K562 (cell line): ENCODE measurements around the gene LAX1. TPM values are rescaled to one million over a fixed set of nuclear protein-coding genes. Genes with fewer than 3 reads are reported as not detected.

Experiments used
- ATAC-seq: fragments of 200-7000 bp; cut with Tn5 transposase; 3 replicates; pipeline ENCODE4 v1.9.1; 2020; ENCODE audit warnings: moderate library complexity
- BruUV-seq: library from RNA; stranded (reverse); fragments of 400-500 nt; replicated peaks from 2 replicates; lab custom pipeline; 2021; lab: Mats Ljungman, UMichigan
- CTCF ChIA-PET: fragments of 300-600 bp; formaldehyde crosslinking; extraction: SDS; loops from one replicate; lab custom pipeline; 2021; ENCODE audit warnings: low intra/inter-chr PET ratio; lab: Yijun Ruan, JAX
- POLR2A ChIA-PET: fragments of 300-600, 350-650 bp; sonication (Branson Sonifier 250); formaldehyde crosslinking; extraction: SDS; loops from one replicate; lab custom pipeline; 2021; ENCODE audit warnings: antibody characterized with exemption, inconsistent platforms; lab: Yijun Ruan, JAX
- DNase-seq, 4 experiments: peaks; one replicate each; pipeline versions ENCODE4 v3.0.0 to v3.0.0-alpha.2; 2011 to 2018; ENCODE audit warnings: low spot score in 3 of 4, mixed read lengths in 3 of 4; ENCODE audit errors: extremely low read depth in 1 of 4
- FAIRE-seq: peaks from 2 replicates; lab custom pipeline; 2011; peaks lifted over from hg19 to GRCh38; lab: Jason Lieb, UNC
- H2AFZ ChIP-seq: 2 replicates; pipeline ENCODE4 v1.6.0; 2011; ENCODE audit warnings: low read depth, low read length, control low read depth, inconsistent platforms
- H3K27ac ChIP-seq: fragments of 200-600 bp; 3 replicates; pipeline ENCODE4 v1.8.0; 2011; ENCODE audit warnings: low read depth, mild to moderate bottlenecking, control low read depth, inconsistent platforms, low read length, moderate library complexity, mixed read lengths; ENCODE audit errors: extremely low read depth
- H3K27me3 ChIP-seq, 2 experiments: fragments of 300-600 bp in 1 of 2; 2 replicates in 1 of 2; 3 replicates in 1 of 2; pipeline versions ENCODE4 v1.6.0 to v1.8.0; 2011; ENCODE audit warnings: inconsistent platforms in 2 of 2, low read length in 2 of 2, mild to moderate bottlenecking in 1 of 2, mixed read lengths in 1 of 2, moderate library complexity in 1 of 2; ENCODE audit not compliant: control insufficient read depth in 2 of 2, insufficient read depth in 2 of 2
- H3K36me3 ChIP-seq: fragments of 300-600 bp; 3 replicates; pipeline ENCODE4 v1.8.0; 2011; ENCODE audit warnings: mild to moderate bottlenecking, low read length, inconsistent platforms; ENCODE audit not compliant: control insufficient read depth, insufficient read depth
- H3K4me1 ChIP-seq, 2 experiments: fragments of 200-600 bp in 1 of 2; replicated peaks in 1 of 2; 2 replicates in 1 of 2; 3 replicates in 1 of 2; pipeline versions ENCODE4 v1.5.1 to v1.8.0; 2011; ENCODE audit warnings: inconsistent platforms in 2 of 2, low read length in 2 of 2, mild to moderate bottlenecking in 1 of 2, mixed read lengths in 1 of 2, moderate library complexity in 1 of 2; ENCODE audit not compliant: control insufficient read depth in 2 of 2, insufficient read depth in 2 of 2
- H3K4me2 ChIP-seq: 2 replicates; pipeline ENCODE4 v1.6.1; 2011; ENCODE audit warnings: low read length, control low read depth, inconsistent platforms, mixed read lengths; ENCODE audit not compliant: insufficient read depth
- H3K4me3 ChIP-seq: fragments of 200-600 bp; sonication (generic), shearing (Covaris generic); 2 replicates; pipeline ENCODE4 v1.5.1; 2016; ENCODE audit warnings: control low read depth, inconsistent platforms
- H3K79me2 ChIP-seq: fragments of 200-600 bp; 3 replicates; pipeline ENCODE4 v1.8.0; 2011; ENCODE audit warnings: low read length, inconsistent platforms; ENCODE audit not compliant: control insufficient read depth, insufficient read depth
- H3K9ac ChIP-seq, 2 experiments: 2 replicates each; pipeline versions ENCODE4 v1.6.0 to v1.6.1; 2011; ENCODE audit warnings: low read depth in 2 of 2, low read length in 2 of 2, control low read depth in 1 of 2, inconsistent platforms in 1 of 2, mild to moderate bottlenecking in 1 of 2, mixed read lengths in 1 of 2; ENCODE audit not compliant: insufficient read depth in 1 of 2
- H3K9me1 ChIP-seq: one replicate; pipeline ENCODE4 v1.6.0; 2011; ENCODE audit warnings: inconsistent platforms, mild to moderate bottlenecking, low read length, moderate library complexity; ENCODE audit not compliant: control insufficient read depth, insufficient read depth
- H3K9me3 ChIP-seq: replicated peaks from 2 replicates; pipeline ENCODE4 v1.5.1; 2011; ENCODE audit warnings: low read depth, low read length, inconsistent platforms; ENCODE audit not compliant: control insufficient read depth, insufficient read depth
- H4K20me1 ChIP-seq: replicated peaks from 2 replicates; pipeline ENCODE4 v1.6.1; 2011; ENCODE audit warnings: low read length, inconsistent platforms, mixed read lengths; ENCODE audit not compliant: control insufficient read depth, insufficient read depth
- ATF1 ChIP-seq, 2 experiments: fragments of 450-650 bp in 1 of 2; IDR thresholded peaks; 2 replicates each; pipeline ENCODE4 v1.6.1; 2016; ENCODE audit warnings: missing compliant biosample characterization in 1 of 2, missing genetic modification characterization in 1 of 2
- CBFA2T3 ChIP-seq: fragments of 450-650 bp; IDR thresholded peaks from 2 replicates; pipeline ENCODE4 v1.6.1; 2017
- DMBX1 ChIP-seq: fragments of 250-450 bp; sonication (Bioruptor Pico); IDR thresholded peaks from 2 replicates; pipeline ENCODE4 v1.8.0; 2022; ENCODE audit warnings: inconsistent platforms, mild to moderate bottlenecking, moderate library complexity, borderline replicate concordance
- HEY1 ChIP-seq: fragments of 250-450 bp; sonication (Bioruptor Pico); IDR thresholded peaks from 2 replicates; pipeline ENCODE4 v1.5.0; 2020; ENCODE audit warnings: mild to moderate bottlenecking, moderate library complexity, borderline replicate concordance
- KLF16 ChIP-seq: IDR thresholded peaks from 2 replicates; pipeline ENCODE4 v1.6.1; 2016; ENCODE audit warnings: antibody characterized with exemption
- MECOM ChIP-seq: fragments of 250-450 bp; sonication (Bioruptor Pico); IDR thresholded peaks from 2 replicates; pipeline ENCODE4 v1.8.0; 2022; ENCODE audit warnings: inconsistent platforms
- NFE2 ChIP-seq: IDR thresholded peaks from 2 replicates; pipeline ENCODE4 v1.6.1; 2014; ENCODE audit warnings: antibody characterized with exemption, low read depth
- NR2C1 ChIP-seq, 2 experiments: fragments of 450-650 bp; IDR thresholded peaks; 2 replicates each; pipeline ENCODE4 v1.6.1; 2017; ENCODE audit warnings: mild to moderate bottlenecking in 2 of 2, antibody characterized with exemption in 1 of 2, inconsistent platforms in 1 of 2, missing compliant biosample characterization in 1 of 2, missing genetic modification characterization in 1 of 2
- NR4A1 ChIP-seq, 2 experiments: fragments of 250-450 bp in 1 of 2; fragments of 450-650 bp in 1 of 2; sonication (Bioruptor Pico) in 1 of 2; IDR thresholded peaks; 2 replicates each; pipeline versions ENCODE4 v1.4.0 to v1.6.1; 2016 to 2020; ENCODE audit warnings: mild to moderate bottlenecking in 2 of 2, missing compliant biosample characterization in 1 of 2, missing genetic modification characterization in 1 of 2, moderate library complexity in 1 of 2
- PRMT5 ChIP-seq: sonication (generic); formaldehyde crosslinking; IDR thresholded peaks from 2 replicates; pipeline ENCODE4 v1.5.0; 2020; ENCODE audit warnings: missing genetic modification reagents
- PYGO2 ChIP-seq: fragments of 450-650 bp; IDR thresholded peaks from 2 replicates; pipeline ENCODE4 v1.6.1; 2016; ENCODE audit warnings: mild to moderate bottlenecking, missing genetic modification characterization, moderate library complexity, missing compliant biosample characterization
- TEAD2 ChIP-seq: fragments of 450-650 bp; IDR thresholded peaks from 2 replicates; pipeline ENCODE4 v1.6.1; 2016; ENCODE audit warnings: missing genetic modification characterization, control low read depth, missing compliant biosample characterization
- XRCC4 ChIP-seq: IDR thresholded peaks from one replicate; pipeline ENCODE4 v1.6.1; 2011; ENCODE audit not compliant: insufficient read depth, insufficient read length; ENCODE audit errors: extremely low read depth
- ZNF766 ChIP-seq: fragments of 200-800 bp; sonication (Bioruptor generic); conservative IDR thresholded peaks from 2 replicates; pipeline ENCODE4 v1.6.1; 2016; ENCODE audit warnings: missing genetic modification characterization, missing compliant biosample characterization
- WGBS: fragments of 100-300 bp; shearing (Covaris generic); methylation state at CpG from one replicate; pipeline ENCODE4 v1.1.6; 2016; ENCODE audit warnings: low coverage, mixed read lengths; ENCODE audit not compliant: insufficient coverage; ENCODE audit errors: missing lambda C conversion rate; 5-methylcytosine and 5-hydroxymethylcytosine counted together
- in situ Hi-C: fragments of 300-500 bp; cut with MboI; formaldehyde crosslinking; loops from 4 replicates; pipeline ENCODE4 v1.15.0; 2018; ENCODE audit warnings: inconsistent platforms, mixed read lengths
- intact Hi-C: fragments of 100-400 bp; cut with micrococcal nuclease; formaldehyde crosslinking; loops from 2 replicates; pipeline ENCODE4 v1.14.2; 2022
- polyA plus RNA-seq, 8 experiments: library from polyadenylated mRNA; depleted of rRNA in 4 of 8; stranded (reverse) in 5 of 8; unstranded in 3 of 8; fragments of >200 nt; fragmentation: Nextera tagmentation in 2 of 8; fragmentation: Illumina TruSeq in 1 of 8; extraction: Ambion mirVana in 2 of 8; extraction: Trizol in 1 of 8; gene quantifications; 2 replicates each; pipeline versions ENCODE4 v1.2.1 to v1.2.3, GENCODE V29; 2011 to 2014; ENCODE audit warnings: inconsistent platforms in 1 of 8, missing spikeins in 1 of 8
- total RNA-seq, 7 experiments: library from RNA; depleted of rRNA in 6 of 7; stranded (reverse); fragments of >200 nt in 6 of 7; fragmentation: Illumina TruSeq in 2 of 7; extraction: Trizol in 2 of 7; gene quantifications; 2 replicates each; pipeline versions ENCODE4 v1.2.1 to v1.2.3, GENCODE V29; 2011 to 2021; ENCODE audit warnings: low replicate concordance in 1 of 7
- TF ChIP-seq, protein P1 (sequence below), 2 experiments: IDR thresholded peaks in 1 of 2; conservative IDR thresholded peaks in 1 of 2; 2 replicates each; pipeline ENCODE4 v1.6.1; 2016; ENCODE audit warnings: low read depth in 2 of 2, mild to moderate bottlenecking in 1 of 2, missing compliant biosample characterization in 1 of 2, missing genetic modification characterization in 1 of 2, moderate library complexity in 1 of 2
- TF ChIP-seq, protein P2 (sequence below): fragments of 450-650 bp; IDR thresholded peaks from 2 replicates; pipeline ENCODE4 v1.6.1; 2016; ENCODE audit warnings: missing biosample characterization, missing genetic modification characterization
- TF ChIP-seq, protein P3 (sequence below): IDR thresholded peaks from 2 replicates; pipeline ENCODE4 v1.6.1; 2014; ENCODE audit warnings: antibody characterized with exemption

LAX1 gene
- total and polyA plus RNA-seq, 9 of the 15 experiments (the other 6 are each of a cell fraction or from before 2014, with no cell fraction given) = not detected

DNA sequence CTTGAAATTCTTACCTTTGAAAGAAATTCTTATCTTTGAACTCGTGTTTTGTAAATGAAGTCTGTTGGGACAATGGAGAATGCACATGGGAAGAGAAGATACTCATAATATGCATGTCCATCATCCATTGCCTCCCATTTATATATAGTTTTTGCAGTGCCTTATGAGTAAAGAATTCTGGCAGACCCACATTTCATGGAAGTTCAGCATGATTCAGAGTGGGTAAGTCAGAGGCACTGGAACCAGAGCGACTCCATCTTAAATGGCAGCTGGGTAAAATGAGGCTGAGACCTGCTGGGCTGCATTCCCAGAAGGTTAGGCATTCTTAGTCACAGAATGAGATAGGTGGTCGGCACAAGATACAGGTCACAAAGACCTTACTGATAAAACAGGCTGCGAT lies 13.8 kb downstream of the LAX1 start:
- H3K9ac ChIP-seq = no peak overlapping the region
- no peaks in the 10 kb centered on the region for H3K9me1 ChIP-seq
- H3K4me1 ChIP-seq = no peaks in the 10 kb centered on the region; a peak in 2 of 5 replicates
- no peaks in the 10 kb centered on the region for H4K20me1 ChIP-seq
- in situ Hi-C loops (no loop called here), intact Hi-C loops (loop anchor here (5.0 to 10.0 kb wide), 2 partner anchors 66 to 154 kb away; partner anchors contain the start of gene ATP2B4)
- no peak overlapping the region for H3K27ac ChIP-seq
- H3K9me3 ChIP-seq = no peaks in the 10 kb centered on the region
- ATAC-seq = no peak
- H3K79me2 ChIP-seq = no peaks in the 10 kb centered on the region
- no peaks in the 10 kb centered on the region for H3K36me3 ChIP-seq
- FAIRE-seq = no peak
- no peak for DNase-seq
- WGBS = 46% methylated on average over 4 of the region's 4 CpGs
- CTCF ChIA-PET = no interaction called here
- H3K4me2 ChIP-seq = no peak overlapping the region
- H2AFZ ChIP-seq = peak overlapping the region; percentile 66; the same call in 1 of the 2 replicates
- peaks cover 5 to 8% of the 10 kb centered on the region in 2 experiments; a peak in 3 of 5 replicates for H3K27me3 ChIP-seq
- BruUV-seq = no TSS peak
- no peak overlapping the region for H3K4me3 ChIP-seq
- POLR2A ChIA-PET = no interaction called here
- TF ChIP-seq, protein P1, sequence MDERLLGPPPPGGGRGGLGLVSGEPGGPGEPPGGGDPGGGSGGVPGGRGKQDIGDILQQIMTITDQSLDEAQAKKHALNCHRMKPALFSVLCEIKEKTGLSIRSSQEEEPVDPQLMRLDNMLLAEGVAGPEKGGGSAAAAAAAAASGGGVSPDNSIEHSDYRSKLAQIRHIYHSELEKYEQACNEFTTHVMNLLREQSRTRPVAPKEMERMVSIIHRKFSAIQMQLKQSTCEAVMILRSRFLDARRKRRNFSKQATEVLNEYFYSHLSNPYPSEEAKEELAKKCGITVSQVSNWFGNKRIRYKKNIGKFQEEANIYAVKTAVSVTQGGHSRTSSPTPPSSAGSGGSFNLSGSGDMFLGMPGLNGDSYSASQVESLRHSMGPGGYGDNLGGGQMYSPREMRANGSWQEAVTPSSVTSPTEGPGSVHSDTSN (CRISPR knock-in tag; IDR thresholded peaks at IDR 0.05; ENCODE audit: low read depth) = no peak
- TF ChIP-seq, protein P1 (tag; conservative IDR thresholded peaks at IDR 0.05; ENCODE audit: low read depth) = peak; percentile 16; the same call in 1 of the 2 replicates
- peak; percentile 76; the same call in 1 of the 2 replicates for TF ChIP-seq TEAD2 (tag)
- TF ChIP-seq PRMT5 (CRISPR knock-in tag) = no peak
- TF ChIP-seq DMBX1 = peak; percentile 79; the same call in 1 of the 2 replicates
- TF ChIP-seq, protein P2, sequence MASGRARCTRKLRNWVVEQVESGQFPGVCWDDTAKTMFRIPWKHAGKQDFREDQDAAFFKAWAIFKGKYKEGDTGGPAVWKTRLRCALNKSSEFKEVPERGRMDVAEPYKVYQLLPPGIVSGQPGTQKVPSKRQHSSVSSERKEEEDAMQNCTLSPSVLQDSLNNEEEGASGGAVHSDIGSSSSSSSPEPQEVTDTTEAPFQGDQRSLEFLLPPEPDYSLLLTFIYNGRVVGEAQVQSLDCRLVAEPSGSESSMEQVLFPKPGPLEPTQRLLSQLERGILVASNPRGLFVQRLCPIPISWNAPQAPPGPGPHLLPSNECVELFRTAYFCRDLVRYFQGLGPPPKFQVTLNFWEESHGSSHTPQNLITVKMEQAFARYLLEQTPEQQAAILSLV = peak; percentile 51; the same call in 1 of the 2 replicates
- no peak for TF ChIP-seq NR4A1 (CRISPR knock-in tag; IDR thresholded peaks at IDR 0.05)
- TF ChIP-seq NR4A1 (tag; IDR thresholded peaks at IDR 0.05) = peak; percentile 71; the same call in 1 of the 2 replicates
- 0 out of 2 replicates have a peak, but pooled peaks have one; percentile 30 for TF ChIP-seq ZNF766 (CRISPR knock-in tag)
- TF ChIP-seq ATF1 (CRISPR knock-in tag; IDR thresholded peaks at IDR 0.05) = no peak
- no peak for TF ChIP-seq ATF1 (tag; IDR thresholded peaks at IDR 0.05)
- TF ChIP-seq NR2C1 (IDR thresholded peaks at IDR 0.05) = no peak
- peak; percentile 73 for TF ChIP-seq NR2C1 (tag; IDR thresholded peaks at IDR 0.05)
- TF ChIP-seq CBFA2T3 = no peak
- TF ChIP-seq KLF16 = no peak
- TF ChIP-seq XRCC4 = no peak
- TF ChIP-seq NFE2 = no peak
- TF ChIP-seq MECOM (CRISPR knock-in tag) = 0 out of 2 replicates have a peak, but pooled peaks have one; percentile 58
- 0 out of 2 replicates have a peak, but pooled peaks have one; percentile 66 for TF ChIP-seq PYGO2 (tag)
- TF ChIP-seq, protein P3, sequence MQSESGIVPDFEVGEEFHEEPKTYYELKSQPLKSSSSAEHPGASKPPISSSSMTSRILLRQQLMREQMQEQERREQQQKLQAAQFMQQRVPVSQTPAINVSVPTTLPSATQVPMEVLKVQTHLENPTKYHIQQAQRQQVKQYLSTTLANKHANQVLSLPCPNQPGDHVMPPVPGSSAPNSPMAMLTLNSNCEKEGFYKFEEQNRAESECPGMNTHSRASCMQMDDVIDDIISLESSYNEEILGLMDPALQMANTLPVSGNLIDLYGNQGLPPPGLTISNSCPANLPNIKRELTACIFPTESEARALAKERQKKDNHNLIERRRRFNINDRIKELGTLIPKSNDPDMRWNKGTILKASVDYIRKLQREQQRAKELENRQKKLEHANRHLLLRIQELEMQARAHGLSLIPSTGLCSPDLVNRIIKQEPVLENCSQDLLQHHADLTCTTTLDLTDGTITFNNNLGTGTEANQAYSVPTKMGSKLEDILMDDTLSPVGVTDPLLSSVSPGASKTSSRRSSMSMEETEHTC = no peak
- no peak for TF ChIP-seq HEY1 (CRISPR knock-in tag)
